Thymus (tissue), 11 donors: Measurements from ENCODE around the gene FTCD. TPM values are rescaled to one million over a fixed set of nuclear protein-coding genes. Genes with fewer than 3 reads are reported as not detected.

ENCODE experiments used
- DNase-seq, 9 donors: peaks; one replicate each; pipeline ENCODE4 v3.0.0-alpha.2; 2013; ENCODE audit warnings: low spot score in 9 of 9, low read depth in 6 of 9, missing footprints in 1 of 9
- H3K27ac ChIP-seq, 2 donors: one replicate each; pipeline ENCODE4 v1.5.1; 2013; ENCODE audit warnings: control low read depth in 1 of 2, low read depth in 1 of 2, low read length in 1 of 2, mild to moderate bottlenecking in 1 of 2, moderate library complexity in 1 of 2
- H3K27me3 ChIP-seq, 2 donors: one replicate each; pipeline ENCODE4 v1.5.1; 2013; ENCODE audit warnings: low read length in 1 of 2; ENCODE audit not compliant: control insufficient read depth in 2 of 2, insufficient read depth in 1 of 2
- H3K36me3 ChIP-seq, 2 donors: one replicate each; pipeline ENCODE4 v1.5.1; 2013; ENCODE audit warnings: low read length in 1 of 2, mild to moderate bottlenecking in 1 of 2, moderate library complexity in 1 of 2; ENCODE audit not compliant: control insufficient read depth in 2 of 2, insufficient read depth in 2 of 2
- H3K4me1 ChIP-seq, 2 donors: one replicate each; pipeline ENCODE4 v1.5.1; 2013; ENCODE audit warnings: low read length in 2 of 2; ENCODE audit not compliant: control insufficient read depth in 2 of 2, insufficient read depth in 2 of 2
- H3K4me3 ChIP-seq, 2 donors: one replicate each; pipeline ENCODE4 v1.5.1; 2013; ENCODE audit warnings: low read length in 2 of 2, control low read depth in 1 of 2, mild to moderate bottlenecking in 1 of 2
- H3K9me3 ChIP-seq, 2 donors: one replicate each; pipeline ENCODE4 v1.5.1; 2013; ENCODE audit warnings: low read length in 1 of 2, mild to moderate bottlenecking in 1 of 2; ENCODE audit not compliant: control insufficient read depth in 2 of 2, insufficient read depth in 1 of 2
- WGBS: extraction: QIAGEN DNeasy Blood & Tissue Kit; methylation state at CpG from one replicate; pipeline ENCODE4 v1.1.7; 2013; 5-methylcytosine and 5-hydroxymethylcytosine counted together
- polyA plus RNA-seq: library from polyadenylated mRNA; stranded (reverse); fragments of 200-250 nt; gene quantifications from one replicate; pipeline ENCODE4 v1.2.3, GENCODE V29; 2013
- total RNA-seq: library from RNA; stranded (reverse); fragments of 120-200 nt; gene quantifications from one replicate; pipeline ENCODE4 v1.2.4, GENCODE V29; 2013
- donor health status: healthy.

The FTCD gene
- total and polyA plus RNA-seq, 2 donors = 0.09 to 1.6 TPM

DNA sequence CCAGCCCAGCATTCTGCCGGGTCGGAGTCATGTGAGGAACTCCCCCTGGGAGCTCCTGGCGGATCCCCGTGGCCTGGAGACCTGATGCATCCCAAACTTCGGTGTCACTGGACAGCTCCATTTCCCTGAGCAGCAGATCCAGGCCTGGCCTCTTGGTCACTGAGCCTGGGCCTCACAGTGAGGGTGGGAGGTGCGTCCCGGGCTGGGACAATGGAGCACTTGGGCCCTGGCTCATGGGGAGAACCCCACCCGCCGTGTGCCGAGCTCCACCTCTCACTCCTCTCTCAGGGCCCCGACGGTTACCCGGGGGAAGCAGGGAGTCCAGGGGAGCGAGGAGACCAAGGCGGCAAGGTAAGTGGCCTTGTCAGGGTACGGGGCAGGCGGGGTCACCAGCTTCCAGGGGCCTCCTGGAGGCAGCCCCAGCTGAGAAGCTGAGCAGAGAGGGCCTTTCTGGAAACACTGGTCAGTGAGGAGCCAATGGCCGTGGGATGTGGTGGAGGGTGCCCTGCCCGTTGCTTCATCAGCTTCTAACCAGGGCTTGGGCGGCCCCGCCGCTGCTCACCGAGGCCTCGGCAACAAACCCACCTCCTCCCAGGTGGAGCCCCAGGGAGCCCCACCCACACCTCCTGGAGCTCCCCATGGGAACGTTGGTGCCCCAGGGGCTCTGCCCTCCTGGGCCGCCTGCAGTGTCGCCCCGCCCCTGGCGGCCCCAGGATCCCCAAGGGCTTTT lies 37.6 kb downstream of the FTCD start:
- H3K27me3 ChIP-seq = no peaks in the 10 kb centered on the region
- no peak overlapping the region for H3K27ac ChIP-seq
- H3K4me1 ChIP-seq = no peaks in the 10 kb centered on the region
- no peak overlapping the region for H3K4me3 ChIP-seq
- peaks cover 0 to 14% of the 10 kb centered on the region in 2 donors for H3K9me3 ChIP-seq
- DNase-seq = no peak
- WGBS = 85% methylated on average over 29 of the region's 29 CpGs
- H3K36me3 ChIP-seq = peaks cover 0 to 2% of the 10 kb centered on the region in 2 donors

DNA sequence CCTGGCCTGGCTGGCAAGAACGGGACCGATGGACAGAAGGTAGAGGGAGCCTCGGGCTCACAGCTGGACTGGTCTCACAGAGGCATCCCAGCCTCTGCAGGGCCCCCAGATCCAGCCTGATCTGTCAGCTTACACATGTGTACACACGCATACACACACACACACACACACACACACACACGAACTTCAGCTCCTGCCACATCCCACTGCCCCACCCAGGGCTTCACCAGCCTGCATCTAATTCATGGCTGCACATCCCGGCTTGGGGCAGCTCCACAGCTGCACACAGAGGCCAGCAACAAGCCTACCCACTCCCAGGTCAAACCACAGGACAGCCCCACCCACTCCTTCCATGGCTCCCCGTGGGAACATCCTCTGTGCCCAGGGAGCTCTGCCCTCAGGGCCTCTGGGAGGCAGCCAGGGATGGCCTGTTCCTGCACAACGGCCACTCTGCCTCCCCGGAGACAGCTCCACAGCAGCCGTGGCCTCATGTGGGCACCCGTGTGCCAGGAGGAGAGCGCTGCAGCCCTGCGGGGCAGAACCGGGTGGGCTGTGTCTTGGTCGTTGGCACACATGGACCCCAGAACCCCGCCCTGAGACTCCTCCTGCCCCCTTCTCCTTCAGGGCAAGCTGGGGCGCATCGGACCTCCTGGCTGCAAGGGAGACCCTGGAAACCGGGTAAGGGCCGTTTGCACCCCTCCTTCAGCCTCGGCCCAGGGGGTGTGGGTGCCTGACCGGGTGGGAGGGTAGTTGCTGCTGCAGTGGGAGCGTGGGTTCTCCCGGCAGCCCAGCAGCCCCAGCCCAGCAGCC lies 38.4 kb downstream of the FTCD start:
- 93% methylated on average over 24 of the region's 24 CpGs for WGBS
- Histone ChIP-seq H3K4me3 (no peak overlapping the region), H3K4me1 (no peaks in the 10 kb centered on the region), H3K27ac (no peak overlapping the region), H3K9me3 (peaks cover 2 to 14% of the 10 kb centered on the region in 2 donors), H3K27me3 (no peaks in the 10 kb centered on the region), H3K36me3 (peaks cover 0 to 2% of the 10 kb centered on the region in 2 donors)
- DNase-seq = no peak

GRCh38 chr21:46116189-46116775 lies 39.1 kb downstream of the FTCD start:
- no peaks in the 10 kb centered on the region for H3K27me3 ChIP-seq
- H3K4me3 ChIP-seq = no peak overlapping the region
- WGBS = 95% methylated on average over 20 of the region's 20 CpGs
- H3K27ac ChIP-seq = no peak overlapping the region
- peaks cover 2 to 14% of the 10 kb centered on the region in 2 donors for H3K9me3 ChIP-seq
- H3K4me1 ChIP-seq = no peaks in the 10 kb centered on the region
- DNase-seq = no peak
- peaks cover 0 to 2% of the 10 kb centered on the region in 2 donors for H3K36me3 ChIP-seq

DNA sequence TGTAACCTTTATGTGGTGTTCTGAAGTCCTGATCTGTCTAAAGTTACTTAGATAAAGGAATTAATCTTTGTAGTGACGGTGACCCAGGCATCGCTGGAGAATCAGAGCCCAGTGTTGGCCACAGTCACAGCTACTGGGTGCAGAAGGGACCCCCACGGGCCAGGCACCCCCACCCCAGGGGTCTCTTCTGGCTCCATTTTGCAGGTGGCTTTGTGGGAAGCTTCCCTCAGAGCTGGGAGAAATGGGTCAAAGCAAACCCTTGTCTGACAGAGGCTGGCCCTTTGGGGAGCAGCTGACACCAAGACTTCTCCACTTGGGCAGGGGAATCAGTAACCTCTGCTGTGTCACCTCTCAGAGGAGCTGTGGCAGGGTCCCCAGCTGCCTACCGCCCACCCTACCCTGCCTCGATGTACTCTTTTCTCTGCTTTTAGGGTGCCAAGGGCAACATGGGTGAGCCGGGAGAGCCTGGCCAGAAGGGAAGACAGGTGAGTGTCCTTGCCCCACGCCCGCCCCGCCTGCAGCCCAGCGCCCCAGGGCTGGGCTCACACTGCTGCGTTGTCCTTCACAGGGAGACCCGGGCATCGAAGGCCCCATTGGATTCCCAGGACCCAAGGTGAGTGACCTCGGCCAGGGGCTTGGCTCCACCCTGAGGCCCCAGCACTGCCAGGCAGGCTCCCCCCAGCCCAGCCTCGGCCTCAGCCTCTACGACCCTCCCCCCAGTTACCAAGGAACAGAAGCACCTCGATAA lies 39.8 kb downstream of the FTCD start:
- Histone ChIP-seq H3K36me3 (peaks cover 0 to 2% of the 10 kb centered on the region in 2 donors), H3K9me3 (peaks cover 2 to 14% of the 10 kb centered on the region in 2 donors), H3K4me1 (no peaks in the 10 kb centered on the region), H3K27me3 (no peaks in the 10 kb centered on the region), H3K27ac (no peak overlapping the region), H3K4me3 (no peak overlapping the region)
- 97% methylated on average over 17 of the region's 17 CpGs for WGBS
- no peak for DNase-seq

DNA sequence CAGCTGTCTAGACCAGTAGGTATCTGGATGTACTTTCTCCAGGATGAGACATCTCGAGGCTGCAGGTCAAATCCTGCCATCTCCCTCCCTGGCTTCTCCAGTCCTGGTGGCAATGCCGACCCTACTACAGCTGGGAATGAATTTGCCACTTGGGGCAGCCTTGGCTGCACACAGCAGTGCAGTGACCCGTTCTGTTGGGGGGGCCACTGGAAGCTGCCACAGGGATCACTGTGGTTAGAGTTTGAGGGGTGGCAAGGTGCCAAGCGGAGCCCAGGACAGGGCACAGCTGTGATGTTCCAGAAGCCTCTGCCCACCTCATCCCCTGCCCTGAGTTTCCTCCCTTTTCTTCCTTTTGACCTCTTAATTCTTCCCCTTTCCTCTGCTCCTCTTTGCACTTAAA lies 40.4 kb downstream of the FTCD start:
- Histone ChIP-seq H3K9me3 (peaks cover 2 to 14% of the 10 kb centered on the region in 2 donors), H3K36me3 (peaks cover 0 to 2% of the 10 kb centered on the region in 2 donors), H3K27ac (no peak overlapping the region), H3K27me3 (no peaks in the 10 kb centered on the region), H3K4me1 (no peaks in the 10 kb centered on the region), H3K4me3 (no peak overlapping the region)
- WGBS = 94% methylated on average over 4 of the region's 4 CpGs
- DNase-seq = no peak

DNA sequence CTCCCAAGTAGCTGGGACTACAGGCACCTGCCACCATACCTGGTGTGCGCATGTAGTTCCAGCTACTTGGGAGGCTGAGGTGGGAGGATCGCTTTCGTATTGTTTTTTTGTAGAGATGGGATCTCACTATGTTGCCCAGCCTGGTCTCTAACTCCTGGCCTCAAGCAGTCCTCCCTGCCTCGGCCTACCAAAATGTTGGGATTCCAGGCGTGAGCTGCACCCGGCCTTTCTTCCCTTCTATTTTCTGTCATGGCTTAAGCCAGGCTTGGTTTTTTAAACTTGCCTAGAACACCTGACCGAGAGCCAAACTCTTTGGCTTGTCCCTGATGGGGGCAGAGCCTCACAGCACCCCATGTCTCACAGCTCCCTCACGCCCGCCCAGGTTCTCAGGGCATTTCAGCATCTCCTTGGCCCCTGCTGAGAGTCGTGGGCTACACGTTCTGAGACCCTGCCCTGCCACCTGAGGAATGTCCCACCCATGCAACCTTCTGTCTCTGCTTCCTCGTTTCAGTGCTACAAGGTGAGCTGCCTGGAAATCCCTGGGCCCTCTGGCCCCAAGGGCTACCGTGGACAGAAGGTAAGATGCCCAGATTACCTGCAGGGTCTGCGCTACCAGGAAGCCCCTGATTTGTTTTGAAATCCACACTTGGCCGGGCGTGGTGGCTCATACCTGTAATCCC lies 41.7 kb downstream of the FTCD start:
- Histone ChIP-seq H3K4me1 (no peaks in the 10 kb centered on the region), H3K9me3 (peaks cover 4 to 23% of the 10 kb centered on the region in 2 donors), H3K27me3 (no peaks in the 10 kb centered on the region), H3K4me3 (no peak overlapping the region), H3K36me3 (peaks cover 0 to 2% of the 10 kb centered on the region in 2 donors), H3K27ac (no peak overlapping the region)
- no peak for DNase-seq
- WGBS = 97% methylated on average over 16 of the region's 16 CpGs

- H3K36me3 ChIP-seq = no peaks in the 10 kb centered on the region
- no peaks in the 10 kb centered on the region for H3K4me1 ChIP-seq
- 97% methylated on average over 20 of the region's 20 CpGs for WGBS
- H3K27ac ChIP-seq = no peak overlapping the region
- H3K9me3 ChIP-seq = peaks cover 4 to 24% of the 10 kb centered on the region in 2 donors
- DNase-seq = no peak
- no peak overlapping the region for H3K4me3 ChIP-seq
- H3K27me3 ChIP-seq = no peaks in the 10 kb centered on the region
These were observed 42.6 kb downstream of the FTCD start for GRCh38 chr21:46112725-46113215.

- no peak for DNase-seq
- no peak overlapping the region for H3K27ac ChIP-seq
- H3K4me1 ChIP-seq = no peaks in the 10 kb centered on the region
- no peaks in the 10 kb centered on the region for H3K27me3 ChIP-seq
- no peaks in the 10 kb centered on the region for H3K36me3 ChIP-seq
- WGBS = 96% methylated on average over 69 of the region's 69 CpGs
- no peak overlapping the region for H3K4me3 ChIP-seq
- H3K9me3 ChIP-seq = peaks cover 4 to 24% of the 10 kb centered on the region in 2 donors
These were observed 43.3 kb downstream of the FTCD start for GRCh38 chr21:46111857-46112724.
